HepG2 (cell line): Measurements from ENCODE around the gene MCAT. TPM values are rescaled to one million over a fixed set of nuclear protein-coding genes. Genes with fewer than 3 reads are reported as not detected.

Experiments used
- ATAC-seq: fragments of 200-7000 bp; cut with Tn5 transposase; 3 replicates; pipeline ENCODE4 v1.9.1; 2020; ENCODE audit warnings: mild to moderate bottlenecking, moderate library complexity
- BruUV-seq: library from RNA; stranded (reverse); fragments of 400-500 nt; replicated peaks from 2 replicates; lab custom pipeline; 2021; lab: Mats Ljungman, UMichigan
- CTCF ChIA-PET: fragments of 300-600 bp; formaldehyde crosslinking; extraction: SDS; loops from one replicate; lab custom pipeline; 2021; ENCODE audit warnings: low total read pairs, inconsistent platforms, low intra/inter-chr PET ratio; lab: Yijun Ruan, JAX
- POLR2A ChIA-PET: fragments of 350-600 bp; sonication (Branson Sonifier 250); formaldehyde crosslinking; loops from one replicate; lab custom pipeline; 2020; ENCODE audit warnings: antibody characterized with exemption, inconsistent platforms; lab: Yijun Ruan, JAX
- DNase-seq: peaks from one replicate; pipeline ENCODE4 v3.0.0-alpha.2; 2015; ENCODE audit warnings: low spot score
- FAIRE-seq: peaks from 3 replicates; lab custom pipeline; 2011; peaks lifted over from hg19 to GRCh38; lab: Jason Lieb, UNC
- H2AFZ ChIP-seq: one replicate; pipeline ENCODE4 v1.6.1; 2011; ENCODE audit warnings: low read length, inconsistent platforms
- H3K27ac ChIP-seq: fragments of 300-600 bp; 3 replicates; pipeline ENCODE4 v1.8.0; 2011; ENCODE audit warnings: mixed run types, mild to moderate bottlenecking, mixed read lengths, low read length, inconsistent platforms; ENCODE audit not compliant: insufficient read depth; ENCODE audit errors: extremely low read length
- H3K27me3 ChIP-seq, 2 experiments: fragments of 200-600 bp in 1 of 2; 2 replicates in 1 of 2; 3 replicates in 1 of 2; pipeline versions ENCODE4 v1.6.0 to v1.8.0; 2011; ENCODE audit warnings: low read length in 2 of 2, mild to moderate bottlenecking in 2 of 2, moderate library complexity in 2 of 2, inconsistent platforms in 1 of 2; ENCODE audit not compliant: insufficient read depth in 2 of 2, control insufficient read depth in 1 of 2
- H3K36me3 ChIP-seq, 2 experiments: fragments of 200-600 bp in 1 of 2; replicated peaks in 1 of 2; 2 replicates in 1 of 2; 3 replicates in 1 of 2; pipeline versions ENCODE4 v1.5.1 to v1.8.0; 2011; ENCODE audit warnings: low read length in 2 of 2, inconsistent platforms in 1 of 2; ENCODE audit not compliant: insufficient read depth in 2 of 2, control insufficient read depth in 1 of 2
- H3K4me1 ChIP-seq: 2 replicates; pipeline ENCODE4 v1.5.1; 2012; ENCODE audit warnings: low read length, inconsistent platforms; ENCODE audit not compliant: insufficient read depth
- H3K4me2 ChIP-seq: 2 replicates; pipeline ENCODE4 v1.6.0; 2011; ENCODE audit warnings: low read depth, low read length, inconsistent platforms
- H3K4me3 ChIP-seq, 3 experiments: fragments of 200-600 bp in 1 of 3; sonication (generic), shearing (Covaris generic) in 1 of 3; replicated peaks in 1 of 3; 2 replicates each; pipeline ENCODE4 v1.5.1; 2011 to 2016; ENCODE audit warnings: low read length in 3 of 3, inconsistent platforms in 2 of 3, low read depth in 2 of 3, mild to moderate bottlenecking in 2 of 3, control low read depth in 1 of 3, mixed read lengths in 1 of 3; ENCODE audit not compliant: insufficient read depth in 1 of 3
- H3K79me2 ChIP-seq: one replicate; pipeline ENCODE4 v1.6.1; 2011; ENCODE audit warnings: low read length, inconsistent platforms; ENCODE audit not compliant: insufficient read depth
- H3K9ac ChIP-seq: 2 replicates; pipeline ENCODE4 v1.6.0; 2011; ENCODE audit warnings: mild to moderate bottlenecking, low read depth, low read length, inconsistent platforms; ENCODE audit not compliant: insufficient read depth
- H3K9me3 ChIP-seq: 2 replicates; pipeline ENCODE4 v1.5.1; 2012; ENCODE audit warnings: mild to moderate bottlenecking, low read length
- H4K20me1 ChIP-seq: 2 replicates; pipeline ENCODE4 v1.6.0; 2011; ENCODE audit warnings: inconsistent platforms, mild to moderate bottlenecking, low read length, moderate library complexity; ENCODE audit not compliant: insufficient read depth
- ATF1 ChIP-seq: IDR thresholded peaks from 2 replicates; pipeline ENCODE4 v1.6.1; 2016; ENCODE audit warnings: mild to moderate bottlenecking, control low read depth
- CREB3 ChIP-seq: sonication (generic); formaldehyde crosslinking; IDR thresholded peaks from 2 replicates; pipeline ENCODE4 v1.5.0; 2020; ENCODE audit warnings: missing genetic modification reagents
- HMG20A ChIP-seq: IDR thresholded peaks from 2 replicates; pipeline ENCODE4 v1.6.1; 2016; ENCODE audit warnings: borderline replicate concordance
- HMGA1 ChIP-seq: sonication (generic); formaldehyde crosslinking; conservative IDR thresholded peaks from 2 replicates; pipeline ENCODE4 v1.4.0; 2020; ENCODE audit warnings: missing genetic modification reagents
- MED1 ChIP-seq: sonication (generic); formaldehyde crosslinking; IDR thresholded peaks from 2 replicates; pipeline ENCODE4 v1.4.0; 2020; ENCODE audit warnings: missing genetic modification reagents
- MZF1 ChIP-seq: sonication (generic); formaldehyde crosslinking; IDR thresholded peaks from 2 replicates; pipeline ENCODE4 v1.8.1; 2023; ENCODE audit warnings: mild to moderate bottlenecking, missing genetic modification reagents, borderline replicate concordance
- TEAD2 ChIP-seq: sonication (generic); formaldehyde crosslinking; IDR thresholded peaks from 2 replicates; pipeline ENCODE4 v1.9.0; 2021; ENCODE audit warnings: missing genetic modification reagents
- ZNF460 ChIP-seq: sonication (generic); formaldehyde crosslinking; IDR thresholded peaks from 2 replicates; pipeline ENCODE4 v1.5.1; 2020; ENCODE audit warnings: missing genetic modification reagents, mild to moderate bottlenecking, borderline replicate concordance
- ZNF713 ChIP-seq: sonication (generic); formaldehyde crosslinking; IDR thresholded peaks from 2 replicates; pipeline ENCODE4 v1.4.0; 2020; ENCODE audit warnings: mild to moderate bottlenecking, missing genetic modification reagents
- ZNF770 ChIP-seq: sonication (generic); formaldehyde crosslinking; IDR thresholded peaks from 2 replicates; pipeline ENCODE4 v1.5.0; 2020; ENCODE audit warnings: mild to moderate bottlenecking, missing genetic modification reagents
- ZNF883 ChIP-seq: sonication (generic); formaldehyde crosslinking; IDR thresholded peaks from 2 replicates; pipeline ENCODE4 v1.5.1; 2020; ENCODE audit warnings: mild to moderate bottlenecking, missing genetic modification reagents; ENCODE audit errors: not compliant biosample characterization
- WGBS: methylation state at CpG from one replicate; pipeline ENCODE4 v1.1.6; 2017; ENCODE audit warnings: low lambda C conversion rate; 5-methylcytosine and 5-hydroxymethylcytosine counted together
- in situ Hi-C: cut with HindIII; loops from 2 replicates; pipeline ENCODE4 v1.10.0; 2017; ENCODE audit warnings: low pct_unique_long_range_greater_than_20kb; ENCODE audit not compliant: extremely low pct_ligation_motif_present
- intact Hi-C: fragments of 100-400 bp; cut with micrococcal nuclease; formaldehyde crosslinking; loops from one replicate; pipeline ENCODE4 v1.10.0; 2022; ENCODE audit not compliant: unreplicated experiment
- polyA plus RNA-seq, 8 experiments: library from polyadenylated mRNA; depleted of rRNA in 3 of 8; stranded (reverse) in 7 of 8; unstranded in 1 of 8; fragments of >200 nt; fragmentation: Illumina TruSeq in 4 of 8; extraction: Trizol in 4 of 8; gene quantifications; 2 replicates each; pipeline versions ENCODE4 v1.2.1 to v1.2.3, GENCODE V29; 2011 to 2016; ENCODE audit warnings: low read depth in 4 of 8, missing spikeins in 1 of 8, mixed read lengths in 1 of 8; ENCODE audit not compliant: insufficient read depth in 1 of 8
- total RNA-seq, 5 experiments: library from RNA; depleted of rRNA; stranded (reverse); fragments of >200 nt; fragmentation: Illumina TruSeq; extraction: Trizol; gene quantifications; 2 replicates each; pipeline ENCODE4 v1.2.3, GENCODE V29; 2016; ENCODE audit warnings: low read depth in 1 of 5

The MCAT gene
- total and polyA plus RNA-seq, 2 of the 13 experiments (the other 11 are each of a cell fraction or from before 2014, with no cell fraction given), result 9.3 to 16.7 TPM

GRCh38 chr22:43182118-43182517 lies 38.9 kb upstream of the MCAT start:
- Histone ChIP-seq H3K27me3 (no peaks in the 10 kb centered on the region), H3K4me1 (peaks cover 24% of the 10 kb centered on the region), H3K36me3 (peaks cover 9 to 25% of the 10 kb centered on the region in 2 experiments; a peak in 4 of 5 replicates), H3K4me3 (no peak overlapping the region), H4K20me1 (no peaks in the 10 kb centered on the region), H3K4me2 (no peak overlapping the region), H3K27ac (no peak overlapping the region), H3K9ac (no peak overlapping the region), H2AFZ (no peak overlapping the region), H3K79me2 (peaks cover 14% of the 10 kb centered on the region), H3K9me3 (no peaks in the 10 kb centered on the region)
- intact Hi-C loops, result no loop called here
- no peak for DNase-seq
- POLR2A ChIA-PET, result no interaction called here
- WGBS, result 94% methylated on average over 9 of the region's 10 CpGs
- no peak for FAIRE-seq
- TF ChIP-seq HMGA1 (CRISPR knock-in tag), result no peak
- no peak for TF ChIP-seq MED1 (CRISPR knock-in tag)
- no peak for TF ChIP-seq ATF1 (CRISPR knock-in tag)
- TF ChIP-seq ZNF460 (CRISPR knock-in tag), result no peak
- TF ChIP-seq ZNF883 (CRISPR knock-in tag), result no peak
- TF ChIP-seq TEAD2 (CRISPR knock-in tag), result no peak
- TF ChIP-seq MZF1 (CRISPR knock-in tag), result no peak
- no peak for TF ChIP-seq ZNF770 (CRISPR knock-in tag)
- no peak for TF ChIP-seq ZNF713 (CRISPR knock-in tag)
- no peak for TF ChIP-seq CREB3 (CRISPR knock-in tag)
- no peak for TF ChIP-seq HMG20A (CRISPR knock-in tag)
- CTCF ChIA-PET, result no interaction called here
- in situ Hi-C loops, result no loop called here
- no peak for ATAC-seq
- BruUV-seq, result no TSS peak
